Type B pancreatic cell (in vitro differentiated cells): ENCODE data around the gene ANK2. TPM values are rescaled to one million over a fixed set of nuclear protein-coding genes. Genes with fewer than 3 reads are reported as not detected.

Experiments used
- DNase-seq: peaks from one replicate; pipeline ENCODE4 v3.0.0; 2021; ENCODE audit warnings: mixed read lengths; ENCODE audit not compliant: unreplicated experiment; ENCODE audit errors: extremely low spot score
- H3K27ac Mint-ChIP-seq: 2 replicates; pipeline ENCODE4 v1.8.0; 2021; ENCODE audit warnings: mild to moderate bottlenecking, mixed read lengths
- H3K27me3 Mint-ChIP-seq: 2 replicates; pipeline ENCODE4 v1.8.0; 2021; ENCODE audit warnings: mixed read lengths
- H3K36me3 Mint-ChIP-seq: 2 replicates; pipeline ENCODE4 v1.8.0; 2021; ENCODE audit warnings: mixed read lengths
- H3K4me1 Mint-ChIP-seq: one replicate; pipeline ENCODE4 v1.8.0; 2021; ENCODE audit warnings: mixed read lengths; ENCODE audit not compliant: unreplicated experiment
- H3K4me3 Mint-ChIP-seq: 2 replicates; pipeline ENCODE4 v1.8.0; 2021; ENCODE audit warnings: mild to moderate bottlenecking, mixed read lengths
- H3K9me3 Mint-ChIP-seq: 2 replicates; pipeline ENCODE4 v1.8.0; 2021; ENCODE audit warnings: mixed read lengths
- CTCF ChIP-seq: fragments of 200-600 bp; sonication (generic); conservative IDR thresholded peaks from 2 replicates; pipeline ENCODE4 v1.5.0; 2021; ENCODE audit warnings: antibody characterized with exemption, mild to moderate bottlenecking
- total RNA-seq: library from RNA; stranded (reverse); gene quantifications from 2 replicates; pipeline ENCODE4 v1.2.1, GENCODE V29; 2021; ENCODE audit warnings: low replicate concordance

The ANK2 gene
- total RNA-seq, 1 donor from 2014 or later: 27.7 TPM

- Mint-ChIP-seq H3K27me3 (peaks cover 9% of the 10 kb centered on the region), H3K4me1 (peaks cover 9% of the 10 kb centered on the region), H3K9me3 (no peaks in the 10 kb centered on the region), H3K4me3 (no peak overlapping the region), H3K27ac (no peak overlapping the region), H3K36me3 (no peaks in the 10 kb centered on the region)
- no peak for DNase-seq
- TF ChIP-seq CTCF: no peak
These were observed 30.6 kb downstream of the ANK2 start for GRCh38 chr4:113080050-113080449.

GRCh38 chr4:113080624-113081023 lies 31.2 kb downstream of the ANK2 start:
- no peak for DNase-seq
- no peaks in the 10 kb centered on the region for H3K36me3 Mint-ChIP-seq
- no peaks in the 10 kb centered on the region for H3K9me3 Mint-ChIP-seq
- peaks cover 6% of the 10 kb centered on the region for H3K27me3 Mint-ChIP-seq
- H3K4me3 Mint-ChIP-seq: no peak overlapping the region
- no peak overlapping the region for H3K27ac Mint-ChIP-seq
- TF ChIP-seq CTCF: no peak
- H3K4me1 Mint-ChIP-seq: peaks cover 9% of the 10 kb centered on the region

GRCh38 chr4:113083346-113083745 lies 33.9 kb downstream of the ANK2 start:
- no peak for DNase-seq
- H3K36me3 Mint-ChIP-seq: no peaks in the 10 kb centered on the region
- peaks cover 3% of the 10 kb centered on the region for H3K4me1 Mint-ChIP-seq
- peaks cover 9% of the 10 kb centered on the region for H3K27me3 Mint-ChIP-seq
- TF ChIP-seq CTCF: no peak
- H3K27ac Mint-ChIP-seq: no peak overlapping the region
- H3K9me3 Mint-ChIP-seq: no peaks in the 10 kb centered on the region
- no peak overlapping the region for H3K4me3 Mint-ChIP-seq

- H3K27ac Mint-ChIP-seq: no peak overlapping the region
These were observed 36.8 kb downstream of the ANK2 start for GRCh38 chr4:113086172-113086695.

GRCh38 chr4:113088050-113088449 lies 38.6 kb downstream of the ANK2 start:
- H3K9me3 Mint-ChIP-seq: no peaks in the 10 kb centered on the region
- no peak for DNase-seq
- H3K4me3 Mint-ChIP-seq: no peak overlapping the region
- peaks cover 6% of the 10 kb centered on the region for H3K27me3 Mint-ChIP-seq
- H3K36me3 Mint-ChIP-seq: no peaks in the 10 kb centered on the region
- TF ChIP-seq CTCF: no peak
- H3K27ac Mint-ChIP-seq: no peak overlapping the region
- H3K4me1 Mint-ChIP-seq: no peaks in the 10 kb centered on the region

More at GRCh38 chr4:113086172-113086695, 36.8 kb downstream of the ANK2 start:
- peaks cover 6% of the 10 kb centered on the region for H3K27me3 Mint-ChIP-seq
- H3K36me3 Mint-ChIP-seq: no peaks in the 10 kb centered on the region
- DNase-seq: no peak
- no peak for TF ChIP-seq CTCF
- no peaks in the 10 kb centered on the region for H3K4me1 Mint-ChIP-seq
- H3K9me3 Mint-ChIP-seq: no peaks in the 10 kb centered on the region
- no peak overlapping the region for H3K4me3 Mint-ChIP-seq

GRCh38 chr4:113090954-113091353 lies 41.5 kb downstream of the ANK2 start:
- no peak for DNase-seq
- Mint-ChIP-seq H3K9me3 (no peaks in the 10 kb centered on the region), H3K36me3 (no peaks in the 10 kb centered on the region), H3K4me3 (no peak overlapping the region), H3K4me1 (no peaks in the 10 kb centered on the region), H3K27ac (no peak overlapping the region), H3K27me3 (peaks cover 9% of the 10 kb centered on the region)
- TF ChIP-seq CTCF: no peak
